ENCODE measurements around the gene CUL9. TPM values are rescaled to one million over a fixed set of nuclear protein-coding genes. Genes with fewer than 3 reads are reported as not detected.

The CUL9 gene
- total RNA-seq, 1 donor from 2014 or later = 14.1 TPM

GRCh38 chr6:43223175-43223574, 41.2 kb downstream of the CUL9 start:
- H3K4me1 ChIP-seq = no peaks in the 10 kb centered on the region
- H4K20me1 ChIP-seq (ENCODE audit: low read depth) = no peaks in the 10 kb centered on the region
- Mint-ChIP-seq H3K4me1 (peaks cover 5% of the 10 kb centered on the region), H3K4me3 (peak overlapping the region; percentile 3), H3K27me3 (ENCODE audit: insufficient read depth, low read depth) (peaks cover 8% of the 10 kb centered on the region), H3K9me3 (no peaks in the 10 kb centered on the region), H3K36me3 (peaks cover 13% of the 10 kb centered on the region), H3K27ac (peak overlapping the region; percentile 80)
- H3K36me3 ChIP-seq = no peaks in the 10 kb centered on the region
- H3K4me2 ChIP-seq = no peak overlapping the region
- H3K4me3 ChIP-seq = no peak overlapping the region
- H2AFZ ChIP-seq (replicated peaks) = no peak overlapping the region
- DNase-seq (ENCODE audit: low spot score) = no peak
- no peaks in the 10 kb centered on the region for H3K9me3 ChIP-seq (ENCODE audit: low read depth)
- H3F3A ChIP-seq (ENCODE audit: low read depth) = no peaks in the 10 kb centered on the region
- H3K9ac ChIP-seq = no peak overlapping the region
- no peak overlapping the region for H3K27ac ChIP-seq
- H3K79me2 ChIP-seq (ENCODE audit: low read depth) = peaks cover 3% of the 10 kb centered on the region
- H3K27me3 ChIP-seq = no peaks in the 10 kb centered on the region
- no peak for TF ChIP-seq EZH2 (IDR thresholded peaks at IDR 0.05)

GRCh38 chr6:43226192-43226851, 44.3 kb downstream of the CUL9 start:
- Histone ChIP-seq H2AFZ (replicated peaks) (no peak overlapping the region), H3K9me3 (ENCODE audit: low read depth) (no peaks in the 10 kb centered on the region), H3K4me1 (no peaks in the 10 kb centered on the region), H3K4me3 (no peak overlapping the region), H3K79me2 (ENCODE audit: low read depth) (peaks cover 10% of the 10 kb centered on the region), H3K4me2 (no peak overlapping the region), H3K9ac (no peak overlapping the region), H4K20me1 (ENCODE audit: low read depth) (no peaks in the 10 kb centered on the region), H3K27me3 (peaks cover 20% of the 10 kb centered on the region), H3F3A (ENCODE audit: low read depth) (no peaks in the 10 kb centered on the region), H3K36me3 (no peaks in the 10 kb centered on the region), H3K27ac (no peak overlapping the region)
- Mint-ChIP-seq H3K27ac (no peak overlapping the region), H3K27me3 (ENCODE audit: insufficient read depth, low read depth) (peaks cover 18% of the 10 kb centered on the region), H3K4me3 (no peak overlapping the region), H3K4me1 (peaks cover 14% of the 10 kb centered on the region), H3K9me3 (peaks cover 4% of the 10 kb centered on the region), H3K36me3 (peaks cover 13% of the 10 kb centered on the region)
- TF ChIP-seq CTCF (IDR thresholded peaks at IDR 0.05) (no peak), EZH2 (IDR thresholded peaks at IDR 0.05) (no peak), EZH2phosphoT487 (IDR thresholded peaks at IDR 0.05) (no peak)
- DNase-seq (ENCODE audit: low spot score) = no peak

- peaks cover 33% of the 10 kb centered on the region for H3K27me3 ChIP-seq
- no peak within 1 kb of the TSS for H3K9ac ChIP-seq
- Mint-ChIP-seq H3K4me1 (peaks cover 14% of the 10 kb centered on the region), H3K9me3 (peaks cover 4% of the 10 kb centered on the region), H3K4me3 (peak within 1 kb of the TSS; percentile 87), H3K27ac (no peak within 1 kb of the TSS), H3K27me3 (ENCODE audit: insufficient read depth, low read depth) (peaks cover 24% of the 10 kb centered on the region), H3K36me3 (peaks cover 8% of the 10 kb centered on the region)
- TF ChIP-seq CTCF (IDR thresholded peaks at IDR 0.05) = peak; percentile 91
- TF ChIP-seq EZH2phosphoT487 (IDR thresholded peaks at IDR 0.05) = no peak
- peak; percentile 55 for TF ChIP-seq EZH2 (IDR thresholded peaks at IDR 0.05)
- H2AFZ ChIP-seq (replicated peaks) = peak within 1 kb of the TSS; percentile 98
- peak; percentile 90 for DNase-seq (ENCODE audit: low spot score)
- no peaks in the 10 kb centered on the region for H3K4me1 ChIP-seq
- no peak within 1 kb of the TSS for H3K27ac ChIP-seq
- peaks cover 10% of the 10 kb centered on the region for H3K79me2 ChIP-seq (ENCODE audit: low read depth)
- H3K9me3 ChIP-seq (ENCODE audit: low read depth) = no peaks in the 10 kb centered on the region
- no peaks in the 10 kb centered on the region for H3K36me3 ChIP-seq
- no peaks in the 10 kb centered on the region for H3F3A ChIP-seq (ENCODE audit: low read depth)
- peak within 1 kb of the TSS; percentile 64 for H3K4me3 ChIP-seq
- H3K4me2 ChIP-seq = peak within 1 kb of the TSS; percentile 77
- no peaks in the 10 kb centered on the region for H4K20me1 ChIP-seq (ENCODE audit: low read depth)
These were observed 47.2 kb downstream of the CUL9 start, which contains the start of gene DNPH1 for GRCh38 chr6:43228951-43229802. DNPH1 (minus strand) TSS chr6:43229481; CDS start chr6:43229456, 25 bp downstream.

Measured in neural progenitor cell (in vitro differentiated cells).